ENCODE measurements around the gene BUB1B.

DNA sequence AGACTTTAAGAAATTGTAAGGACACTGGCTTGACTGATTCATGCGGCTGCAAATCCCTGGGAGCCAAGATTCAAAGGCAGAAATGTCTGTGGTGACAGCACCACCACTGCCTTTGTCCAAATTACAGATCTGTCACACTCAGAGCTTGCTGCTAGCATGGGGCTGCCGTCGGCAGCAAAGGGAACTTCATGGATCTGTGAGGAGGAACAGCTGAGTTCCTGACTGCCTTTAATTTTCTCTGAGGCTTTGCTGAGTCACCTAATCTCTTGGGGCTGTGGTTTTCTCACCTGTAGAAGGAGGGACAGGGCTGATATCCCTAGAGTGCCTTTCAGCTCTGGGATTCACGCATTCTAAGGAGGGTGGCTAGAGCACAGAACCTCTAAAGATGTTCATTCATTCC, 73.9 kb downstream of the BUB1B start:
- TF ChIP-seq TEAD4 (CRISPR knock-in tag; IDR thresholded peaks at IDR 0.05) (no peak), TCF7 (CRISPR knock-in tag; IDR thresholded peaks at IDR 0.05; ENCODE audit: low read depth) (no peak), CREM (CRISPR knock-in tag; IDR thresholded peaks at IDR 0.05) (no peak), ATF6 (CRISPR knock-in tag; IDR thresholded peaks at IDR 0.05) (no peak), NR3C1 (CRISPR knock-in tag; conservative IDR thresholded peaks at IDR 0.05; ENCODE audit: low read depth) (no peak), CREB1 (CRISPR knock-in tag; IDR thresholded peaks at IDR 0.05) (no peak), JUN (CRISPR knock-in tag; IDR thresholded peaks at IDR 0.05) (no peak), ATF1 (CRISPR knock-in tag; IDR thresholded peaks at IDR 0.05) (no peak), KAT7 (CRISPR knock-in tag; IDR thresholded peaks at IDR 0.05; ENCODE audit: borderline replicate concordance) (no peak), ZNF138 (CRISPR knock-in tag; conservative IDR thresholded peaks at IDR 0.05) (no peak)
- TF ChIP-seq, protein P1, sequence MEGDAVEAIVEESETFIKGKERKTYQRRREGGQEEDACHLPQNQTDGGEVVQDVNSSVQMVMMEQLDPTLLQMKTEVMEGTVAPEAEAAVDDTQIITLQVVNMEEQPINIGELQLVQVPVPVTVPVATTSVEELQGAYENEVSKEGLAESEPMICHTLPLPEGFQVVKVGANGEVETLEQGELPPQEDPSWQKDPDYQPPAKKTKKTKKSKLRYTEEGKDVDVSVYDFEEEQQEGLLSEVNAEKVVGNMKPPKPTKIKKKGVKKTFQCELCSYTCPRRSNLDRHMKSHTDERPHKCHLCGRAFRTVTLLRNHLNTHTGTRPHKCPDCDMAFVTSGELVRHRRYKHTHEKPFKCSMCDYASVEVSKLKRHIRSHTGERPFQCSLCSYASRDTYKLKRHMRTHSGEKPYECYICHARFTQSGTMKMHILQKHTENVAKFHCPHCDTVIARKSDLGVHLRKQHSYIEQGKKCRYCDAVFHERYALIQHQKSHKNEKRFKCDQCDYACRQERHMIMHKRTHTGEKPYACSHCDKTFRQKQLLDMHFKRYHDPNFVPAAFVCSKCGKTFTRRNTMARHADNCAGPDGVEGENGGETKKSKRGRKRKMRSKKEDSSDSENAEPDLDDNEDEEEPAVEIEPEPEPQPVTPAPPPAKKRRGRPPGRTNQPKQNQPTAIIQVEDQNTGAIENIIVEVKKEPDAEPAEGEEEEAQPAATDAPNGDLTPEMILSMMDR (IDR thresholded peaks at IDR 0.05), result no peak

All from WTC11 (cell line).